HG03565 (cell line): ENCODE data around the gene CENPO.

Experiments
- ATAC-seq: cut with Tn5 transposase; IDR thresholded peaks from one replicate; pipeline ENCODE4 v1.9.1; 2021; ENCODE audit warnings: mild to moderate bottlenecking, moderate library complexity; ENCODE audit not compliant: unreplicated experiment

The CENPO gene

DNA sequence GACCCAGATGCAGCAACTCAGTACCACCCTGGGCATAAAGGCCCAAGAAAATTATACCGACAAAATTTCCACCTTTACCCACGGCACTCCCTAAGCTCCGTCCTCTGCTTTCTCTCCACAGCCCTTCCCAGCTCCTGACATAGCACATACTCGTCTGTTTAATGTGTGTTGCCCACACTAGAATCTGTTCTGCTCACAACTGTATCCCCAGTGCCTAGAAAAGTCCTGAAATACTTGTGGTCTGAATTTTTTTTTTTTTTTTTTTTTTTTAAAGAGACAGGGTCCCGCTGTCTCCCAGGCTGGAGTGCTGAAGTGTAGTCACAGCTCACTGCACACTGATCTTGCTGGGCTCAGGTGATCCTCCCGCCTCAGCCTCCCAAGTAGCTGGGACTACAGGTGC, 64.5 kb downstream of the CENPO start:
- no peak for ATAC-seq

- no peak for ATAC-seq
These were observed 65.8 kb downstream of the CENPO start for GRCh38 chr2:24858996-24859395.

DNA sequence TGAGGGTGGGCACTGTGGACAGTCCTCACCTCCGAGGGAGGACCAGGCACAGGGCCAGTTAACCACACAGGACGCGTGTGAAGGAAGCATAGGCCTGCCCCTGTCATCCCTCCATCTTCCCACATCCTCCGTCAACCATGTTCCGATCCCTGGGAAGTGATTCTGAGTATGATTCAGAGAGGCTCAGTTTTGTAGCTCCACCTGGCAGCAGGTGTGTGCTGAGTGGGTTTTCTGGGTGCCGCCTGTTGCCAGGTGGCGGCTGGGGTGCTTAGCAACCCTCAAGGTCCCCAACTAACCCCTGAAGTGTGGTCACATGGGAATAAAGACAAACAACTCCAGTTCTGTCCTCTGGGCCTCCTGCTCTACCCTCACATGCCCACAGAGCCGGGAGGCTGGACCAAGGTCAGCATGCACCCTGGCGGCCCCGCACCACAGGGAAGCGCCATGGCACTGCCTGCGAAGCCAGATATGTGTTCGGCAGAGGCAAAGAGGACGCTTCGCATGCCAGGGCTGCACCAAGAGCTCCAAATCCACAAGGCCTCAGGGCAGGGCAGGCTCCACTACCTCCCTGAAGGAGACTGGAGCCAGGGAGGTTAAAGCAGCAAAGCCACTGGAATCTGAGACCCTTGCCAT, 66.9 kb downstream of the CENPO start:
- ATAC-seq, result no peak

GRCh38 chr2:24860631-24861030, 67.4 kb downstream of the CENPO start:
- no peak for ATAC-seq

- no peak for ATAC-seq
These were observed 68.3 kb downstream of the CENPO start for GRCh38 chr2:24861500-24861899.

GRCh38 chr2:24863641-24864040, 70.4 kb downstream of the CENPO start:
- ATAC-seq, result no peak

- ATAC-seq, result no peak
These were observed 73.7 kb downstream of the CENPO start for GRCh38 chr2:24866946-24867345.

DNA sequence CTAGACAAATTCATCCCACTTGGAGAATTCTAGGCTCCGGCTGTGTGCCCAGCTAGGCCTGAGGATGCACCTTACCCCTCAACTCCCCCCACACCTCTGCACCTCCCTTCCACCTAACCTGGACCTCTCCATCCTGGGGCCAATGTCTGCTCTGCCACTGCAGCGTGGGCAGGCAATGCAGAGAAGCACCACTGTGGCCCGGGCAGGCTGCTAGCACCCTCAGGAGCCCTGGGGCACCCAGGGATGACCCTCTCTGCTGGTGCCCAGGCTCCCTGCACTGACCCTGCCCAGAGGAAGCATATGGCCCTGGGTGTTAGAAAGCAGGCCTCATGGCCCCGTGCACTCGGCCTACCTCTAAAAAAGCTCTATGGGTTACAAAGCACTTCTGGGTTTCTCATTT, 77.2 kb downstream of the CENPO start:
- no peak for ATAC-seq

- no peak for ATAC-seq
These were observed 77.9 kb downstream of the CENPO start for GRCh38 chr2:24870891-24871705.

- ATAC-seq, result no peak
These were observed 78.7 kb downstream of the CENPO start for GRCh38 chr2:24871852-24872333.
